Measurements from ENCODE around the gene OR9G4. TPM values are rescaled to one million over a fixed set of nuclear protein-coding genes. Genes with fewer than 3 reads are reported as not detected.

The OR9G4 gene
- not detected for total RNA-seq

GRCh38 chr11:56748597-56748996 lies at the start of gene OR9G4:
Gene OR9G4 (minus strand): TSS chr11:56748697. CDS start chr11:56743766, 4,931 bp downstream.

GRCh38 chr11:56698795-56699194 lies 49.7 kb downstream of the OR9G4 start, which contains the start of gene OR9G1:
Gene OR9G1 (plus strand): TSS chr11:56699095. CDS start chr11:56700388, 1,293 bp downstream.

Small RNA genes lying within 50 kb of the gene (small RNA-seq; reads per million reads assigned to genes)
- gene AP001803.1 (ENCODE audit: low replicate concordance), result not detected
- gene MIR6128 (ENCODE audit: low replicate concordance), result not detected

Other genes starting within 250 kb of the OR9G4 start
- gene OR5M11, start 205.4 kb downstream of the OR9G4 start, total RNA-seq, result not detected
- gene OR5M10, start 171.0 kb downstream of the OR9G4 start, total RNA-seq, result not detected
- not detected for gene OR5M1, start 133.8 kb downstream of the OR9G4 start, total RNA-seq
- not detected for gene OR5AP2, start 106.3 kb downstream of the OR9G4 start, total RNA-seq
- gene OR5AR1, start 85.0 kb downstream of the OR9G4 start, total RNA-seq, result not detected
- not detected for gene OR9G1, start 49.6 kb downstream of the OR9G4 start, total RNA-seq
- gene OR5AK2, start 240.2 kb upstream of the OR9G4 start, total RNA-seq, result not detected

Data from parietal lobe (tissue), 2 donors.